Inferior parietal cortex (tissue), 1 donor: Measurements from ENCODE around the gene MAD1L1.

Experiments used
- DNase-seq: peaks from one replicate; pipeline ENCODE4 v3.0.0-alpha.2; 2016; ENCODE audit errors: extremely low spot score

Gene MAD1L1

GRCh38 chr7:2141021-2141410 lies 91.7 kb downstream of the MAD1L1 start:
- no peak for DNase-seq

GRCh38 chr7:2140216-2141020 lies 92.3 kb downstream of the MAD1L1 start:
- DNase-seq, result no peak

- DNase-seq, result no peak
Observed at GRCh38 chr7:2139004-2139699, 93.6 kb downstream of the MAD1L1 start.

- DNase-seq, result no peak
Observed at GRCh38 chr7:2138146-2138765, 94.5 kb downstream of the MAD1L1 start.

- DNase-seq, result no peak
Observed at GRCh38 chr7:2134740-2135139, 98.0 kb downstream of the MAD1L1 start.

GRCh38 chr7:2132243-2132642 lies 100.5 kb downstream of the MAD1L1 start:
- DNase-seq, result no peak

- DNase-seq, result no peak
Observed at GRCh38 chr7:2131800-2132199, 100.9 kb downstream of the MAD1L1 start.

GRCh38 chr7:2131341-2131740 lies 101.4 kb downstream of the MAD1L1 start:
- no peak for DNase-seq

GRCh38 chr7:2130096-2130375 lies 102.7 kb downstream of the MAD1L1 start:
- no peak for DNase-seq

GRCh38 chr7:2129323-2130095 lies 103.2 kb downstream of the MAD1L1 start:
- DNase-seq, result no peak

- DNase-seq, result no peak
Observed at GRCh38 chr7:2128601-2129322, 104.0 kb downstream of the MAD1L1 start.

- no peak for DNase-seq
Observed at GRCh38 chr7:2126621-2127020, 106.1 kb downstream of the MAD1L1 start.

GRCh38 chr7:2125931-2126330 lies 106.8 kb downstream of the MAD1L1 start:
- no peak for DNase-seq

- DNase-seq, result no peak
Observed at GRCh38 chr7:2124604-2125345, 108.0 kb downstream of the MAD1L1 start.

- DNase-seq, result no peak
Observed at GRCh38 chr7:2123916-2124315, 108.8 kb downstream of the MAD1L1 start.

- no peak for DNase-seq
Observed at GRCh38 chr7:2123360-2123759, 109.4 kb downstream of the MAD1L1 start.

GRCh38 chr7:2122651-2123050 lies 110.1 kb downstream of the MAD1L1 start:
- no peak for DNase-seq

- no peak for DNase-seq
Observed at GRCh38 chr7:2120841-2121830, 111.6 kb downstream of the MAD1L1 start.

- no peak for DNase-seq
Observed at GRCh38 chr7:2120251-2120660, 112.5 kb downstream of the MAD1L1 start.
